Measurements from ENCODE around the gene CHRNB1.

DNA sequence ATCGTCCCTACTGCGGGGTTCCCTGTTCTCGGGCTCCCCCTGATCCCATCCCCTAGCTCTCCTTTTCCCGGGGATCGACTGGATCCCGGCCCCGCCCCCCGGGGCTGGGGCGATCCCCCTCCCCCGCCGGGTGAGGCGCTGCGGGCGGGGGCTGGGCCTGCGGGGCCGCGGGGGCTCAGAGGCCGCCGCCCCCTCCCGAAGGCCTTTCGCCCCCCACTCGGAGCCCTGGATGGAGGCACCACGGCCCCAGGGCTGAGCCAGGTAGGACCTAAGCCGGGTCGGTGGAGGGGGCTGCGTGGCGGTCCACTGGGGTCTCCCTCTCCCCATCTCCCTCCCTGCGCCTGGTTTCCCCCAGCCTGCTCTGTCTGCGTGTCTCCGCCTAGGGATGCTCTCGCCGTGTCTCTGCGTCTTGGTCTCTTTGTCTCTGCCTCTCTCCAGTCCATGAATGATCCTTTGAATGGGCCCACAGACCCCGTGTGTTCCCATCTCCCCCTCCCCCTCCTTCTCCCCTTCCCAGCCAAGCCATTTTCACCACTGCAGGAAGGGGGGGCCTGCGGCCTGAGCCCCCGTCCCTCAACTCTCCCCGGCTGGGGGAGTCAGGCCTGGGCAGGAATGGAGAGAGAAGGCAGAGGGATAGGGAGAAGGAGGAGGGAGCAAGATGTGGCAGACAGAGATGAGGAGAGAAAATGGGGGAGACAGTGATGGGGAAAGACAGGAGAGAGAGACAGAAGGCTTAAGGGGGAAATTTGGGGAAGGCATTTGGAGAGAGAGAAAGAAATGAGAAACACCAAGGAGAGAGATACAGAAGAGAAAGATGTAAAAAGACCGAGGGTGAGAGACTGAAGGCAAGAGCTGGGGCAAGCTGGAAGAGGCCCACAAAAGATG is 39.3 kb upstream of the CHRNB1 start:
- TF ChIP-seq, protein P1, sequence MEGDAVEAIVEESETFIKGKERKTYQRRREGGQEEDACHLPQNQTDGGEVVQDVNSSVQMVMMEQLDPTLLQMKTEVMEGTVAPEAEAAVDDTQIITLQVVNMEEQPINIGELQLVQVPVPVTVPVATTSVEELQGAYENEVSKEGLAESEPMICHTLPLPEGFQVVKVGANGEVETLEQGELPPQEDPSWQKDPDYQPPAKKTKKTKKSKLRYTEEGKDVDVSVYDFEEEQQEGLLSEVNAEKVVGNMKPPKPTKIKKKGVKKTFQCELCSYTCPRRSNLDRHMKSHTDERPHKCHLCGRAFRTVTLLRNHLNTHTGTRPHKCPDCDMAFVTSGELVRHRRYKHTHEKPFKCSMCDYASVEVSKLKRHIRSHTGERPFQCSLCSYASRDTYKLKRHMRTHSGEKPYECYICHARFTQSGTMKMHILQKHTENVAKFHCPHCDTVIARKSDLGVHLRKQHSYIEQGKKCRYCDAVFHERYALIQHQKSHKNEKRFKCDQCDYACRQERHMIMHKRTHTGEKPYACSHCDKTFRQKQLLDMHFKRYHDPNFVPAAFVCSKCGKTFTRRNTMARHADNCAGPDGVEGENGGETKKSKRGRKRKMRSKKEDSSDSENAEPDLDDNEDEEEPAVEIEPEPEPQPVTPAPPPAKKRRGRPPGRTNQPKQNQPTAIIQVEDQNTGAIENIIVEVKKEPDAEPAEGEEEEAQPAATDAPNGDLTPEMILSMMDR (conservative IDR thresholded peaks at IDR 0.05; ENCODE audit: low read length): no peak
- no peak for TF ChIP-seq EZH2phosphoT487 (IDR thresholded peaks at IDR 0.05; ENCODE audit: borderline replicate concordance)
